Calu3 (cell line): ENCODE results near the gene LRGUK. TPM values are rescaled to one million over a fixed set of nuclear protein-coding genes. Genes with fewer than 3 reads are reported as not detected.

Experiments used
- BruUV-seq: library from RNA; stranded (reverse); fragments of 400-500 nt; replicated peaks from 2 replicates; lab custom pipeline; 2021; lab: Mats Ljungman, UMichigan
- CTCF ChIA-PET: fragments of 300-600 bp; sonication (Branson Sonifier 250); formaldehyde crosslinking; loops from one replicate; lab custom pipeline; 2022; ENCODE audit warnings: antibody characterized with exemption; lab: Charles Lee
- DNase-seq: peaks from one replicate; pipeline ENCODE4 v3.0.0; 2022
- H3K27ac Mint-ChIP-seq: one replicate; pipeline ENCODE4 v1.8.0; 2022; ENCODE audit warnings: mixed read lengths; ENCODE audit not compliant: unreplicated experiment
- H3K27me3 Mint-ChIP-seq: one replicate; pipeline ENCODE4 v1.8.0; 2022; ENCODE audit warnings: mixed read lengths; ENCODE audit not compliant: unreplicated experiment
- H3K36me3 Mint-ChIP-seq: one replicate; pipeline ENCODE4 v1.8.0; 2022; ENCODE audit warnings: mild to moderate bottlenecking, moderate library complexity, mixed read lengths; ENCODE audit not compliant: insufficient read depth, unreplicated experiment
- H3K4me1 Mint-ChIP-seq: one replicate; pipeline ENCODE4 v1.8.0; 2022; ENCODE audit warnings: mild to moderate bottlenecking, low read depth, mixed read lengths; ENCODE audit not compliant: unreplicated experiment
- H3K4me3 Mint-ChIP-seq: one replicate; pipeline ENCODE4 v1.8.0; 2022; ENCODE audit warnings: mild to moderate bottlenecking, low read depth, moderate library complexity, mixed read lengths; ENCODE audit not compliant: unreplicated experiment
- H3K9me3 Mint-ChIP-seq: one replicate; pipeline ENCODE4 v1.8.0; 2022; ENCODE audit warnings: low read depth, mixed read lengths; ENCODE audit not compliant: unreplicated experiment
- intact Hi-C: fragments of 100-400 bp; cut with micrococcal nuclease; formaldehyde crosslinking; loops from one replicate; pipeline ENCODE4 v1.10.0; 2022; ENCODE audit not compliant: unreplicated experiment
- total RNA-seq: library from RNA; stranded (reverse); gene quantifications from 2 replicates; pipeline ENCODE4 v1.2.3, GENCODE V29; 2022
- TF ChIP-seq, protein P1 (sequence below): fragments of 200-600 bp; IDR thresholded peaks from one replicate; pipeline ENCODE4 v1.8.0; 2022; ENCODE audit warnings: antibody characterized with exemption; ENCODE audit not compliant: unreplicated experiment

Gene LRGUK
- total RNA-seq, 1 experiment from 2014 or later: 0.52 TPM

DNA sequence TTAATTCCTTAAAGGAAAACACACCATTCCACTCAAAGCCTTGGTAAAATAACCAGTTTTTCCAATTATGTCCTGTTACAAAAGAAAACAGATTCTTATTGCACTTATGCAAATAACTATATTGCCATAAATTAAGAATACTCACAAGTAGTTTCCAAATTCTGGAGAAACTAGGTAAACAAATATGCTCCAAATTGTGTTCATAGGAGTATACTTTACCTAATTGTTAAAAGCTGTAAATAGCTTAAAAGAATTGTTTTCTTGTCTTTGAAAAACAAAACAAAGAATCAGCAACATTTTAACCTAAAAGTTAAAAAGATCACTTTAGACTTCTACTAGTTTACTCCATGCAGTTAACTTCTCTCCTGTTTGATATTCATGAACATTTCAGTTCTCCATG, 38.9 kb upstream of the LRGUK start:
- no peak for DNase-seq
- Mint-ChIP-seq H3K4me3 (no peak overlapping the region), H3K4me1 (no peaks in the 10 kb centered on the region), H3K36me3 (no peaks in the 10 kb centered on the region), H3K27ac (no peak overlapping the region), H3K27me3 (no peaks in the 10 kb centered on the region), H3K9me3 (peaks cover 17% of the 10 kb centered on the region)
- intact Hi-C loops: loop anchor here (5.0 kb wide), 1 partner anchor 34 kb away; no protein-coding TSS in a partner anchor
- BruUV-seq: no TSS peak
- CTCF ChIA-PET: no interaction called here
- TF ChIP-seq, protein P1, sequence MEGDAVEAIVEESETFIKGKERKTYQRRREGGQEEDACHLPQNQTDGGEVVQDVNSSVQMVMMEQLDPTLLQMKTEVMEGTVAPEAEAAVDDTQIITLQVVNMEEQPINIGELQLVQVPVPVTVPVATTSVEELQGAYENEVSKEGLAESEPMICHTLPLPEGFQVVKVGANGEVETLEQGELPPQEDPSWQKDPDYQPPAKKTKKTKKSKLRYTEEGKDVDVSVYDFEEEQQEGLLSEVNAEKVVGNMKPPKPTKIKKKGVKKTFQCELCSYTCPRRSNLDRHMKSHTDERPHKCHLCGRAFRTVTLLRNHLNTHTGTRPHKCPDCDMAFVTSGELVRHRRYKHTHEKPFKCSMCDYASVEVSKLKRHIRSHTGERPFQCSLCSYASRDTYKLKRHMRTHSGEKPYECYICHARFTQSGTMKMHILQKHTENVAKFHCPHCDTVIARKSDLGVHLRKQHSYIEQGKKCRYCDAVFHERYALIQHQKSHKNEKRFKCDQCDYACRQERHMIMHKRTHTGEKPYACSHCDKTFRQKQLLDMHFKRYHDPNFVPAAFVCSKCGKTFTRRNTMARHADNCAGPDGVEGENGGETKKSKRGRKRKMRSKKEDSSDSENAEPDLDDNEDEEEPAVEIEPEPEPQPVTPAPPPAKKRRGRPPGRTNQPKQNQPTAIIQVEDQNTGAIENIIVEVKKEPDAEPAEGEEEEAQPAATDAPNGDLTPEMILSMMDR: no peak

DNA sequence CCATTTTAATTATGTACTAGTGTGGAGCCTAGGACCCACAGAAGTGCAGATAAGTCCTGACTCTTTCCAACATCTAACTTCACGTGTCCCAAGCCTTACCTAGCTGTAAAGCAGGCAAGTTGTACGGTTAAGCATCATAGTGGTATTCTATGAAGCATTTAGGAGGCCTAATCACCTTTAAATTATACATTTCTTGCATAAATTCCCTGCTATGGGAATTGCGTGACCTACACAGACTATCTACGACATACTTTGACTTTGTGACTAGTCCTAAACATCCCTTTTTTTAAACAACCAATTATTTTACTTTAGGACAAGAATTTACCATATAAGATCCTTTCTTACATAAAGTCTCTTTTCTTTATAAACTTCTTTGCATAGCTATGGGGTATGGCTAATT, 37.7 kb upstream of the LRGUK start:
- peaks cover 24% of the 10 kb centered on the region for H3K9me3 Mint-ChIP-seq
- TF ChIP-seq, protein P1: no peak
- intact Hi-C loops: loop anchor here (5.0 kb wide), 1 partner anchor 33 kb away; no protein-coding TSS in a partner anchor
- no peak overlapping the region for H3K4me3 Mint-ChIP-seq
- no peaks in the 10 kb centered on the region for H3K27me3 Mint-ChIP-seq
- no peaks in the 10 kb centered on the region for H3K4me1 Mint-ChIP-seq
- no peak overlapping the region for H3K27ac Mint-ChIP-seq
- H3K36me3 Mint-ChIP-seq: no peaks in the 10 kb centered on the region
- BruUV-seq: no TSS peak
- CTCF ChIA-PET: no interaction called here
- DNase-seq: no peak

DNA sequence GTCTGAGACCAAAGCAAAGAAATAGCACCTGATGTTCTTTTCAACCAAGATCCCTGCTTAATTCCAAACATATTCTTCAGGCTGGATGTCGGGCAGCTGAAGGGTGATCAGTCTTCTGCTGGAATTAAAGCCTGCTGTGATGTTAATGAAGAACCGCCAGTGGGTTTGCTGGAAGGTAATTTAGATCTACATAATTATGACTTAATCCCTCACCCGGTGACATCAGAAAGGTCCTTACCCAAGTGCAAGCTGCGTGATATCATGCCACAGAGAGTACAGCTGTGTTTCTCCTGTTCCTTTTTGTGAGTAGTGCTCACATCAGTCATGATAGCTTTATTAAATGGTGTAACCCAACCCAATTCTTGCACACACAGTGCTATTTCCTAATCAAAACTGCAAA, 29.1 kb upstream of the LRGUK start:
- Mint-ChIP-seq H3K4me3 (no peak overlapping the region), H3K4me1 (no peaks in the 10 kb centered on the region), H3K36me3 (no peaks in the 10 kb centered on the region), H3K27me3 (no peaks in the 10 kb centered on the region), H3K27ac (no peak overlapping the region), H3K9me3 (peaks cover 8% of the 10 kb centered on the region)
- intact Hi-C loops: no loop called here
- CTCF ChIA-PET: no interaction called here
- TF ChIP-seq, protein P1: no peak
- no peak for DNase-seq
- no TSS peak for BruUV-seq

DNA sequence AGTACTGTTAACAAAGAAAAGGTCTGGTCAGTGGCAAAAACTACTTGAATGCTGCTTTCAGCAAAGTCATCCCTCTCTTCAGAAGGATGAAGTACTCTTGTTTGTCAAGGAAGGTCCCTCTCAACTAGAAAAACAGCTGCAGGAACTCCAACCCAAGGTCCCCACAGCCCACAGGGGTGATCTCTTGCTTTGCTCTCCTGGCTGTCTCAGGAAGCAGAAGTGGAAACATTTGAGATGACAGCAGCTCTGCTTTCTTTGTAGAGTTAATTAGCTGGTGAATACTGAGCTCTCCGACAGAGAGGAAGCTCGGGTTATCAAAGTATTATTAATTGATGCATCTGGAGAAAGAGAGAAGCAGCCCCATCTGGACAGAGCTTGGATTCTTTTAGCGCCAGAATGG, 25.4 kb upstream of the LRGUK start:
- Mint-ChIP-seq H3K4me1 (no peaks in the 10 kb centered on the region), H3K27ac (no peak overlapping the region), H3K27me3 (no peaks in the 10 kb centered on the region), H3K4me3 (no peak overlapping the region), H3K36me3 (no peaks in the 10 kb centered on the region), H3K9me3 (no peaks in the 10 kb centered on the region)
- no TSS peak for BruUV-seq
- CTCF ChIA-PET: no interaction called here
- DNase-seq: no peak
- intact Hi-C loops: no loop called here
- TF ChIP-seq, protein P1: no peak
